A549 (cell line): ENCODE measurements around the gene FOXR1. TPM values are rescaled to one million over a fixed set of nuclear protein-coding genes. Genes with fewer than 3 reads are reported as not detected.

Source experiments
- ATAC-seq, 2 experiments: fragments of 200-7000 bp in 1 of 2; fragments of >200 bp in 1 of 2; cut with Nextera tagmentation in 1 of 2; cut with Tn5 transposase in 1 of 2; 3 replicates each; pipeline versions ENCODE4 v1.8.0 to v1.9.1; 2018 to 2020; ENCODE audit warnings: mild to moderate bottlenecking in 1 of 2, moderate library complexity in 1 of 2
- CTCF ChIA-PET: fragments of 300-600 bp; sonication (Branson Sonifier 250); formaldehyde crosslinking; extraction: SDS; loops from one replicate; lab custom pipeline; 2021; ENCODE audit warnings: antibody characterized with exemption, inconsistent platforms; lab: Yijun Ruan, JAX
- POLR2A ChIA-PET: fragments of 350-600 bp; formaldehyde crosslinking; extraction: SDS; loops from one replicate; lab custom pipeline; 2021; ENCODE audit warnings: antibody characterized with exemption, inconsistent platforms; lab: Yijun Ruan, JAX
- DNase-seq, 2 experiments: peaks; one replicate each; pipeline versions ENCODE4 v3.0.0 to v3.0.0-alpha.2; 2011 to 2016; ENCODE audit warnings: low read depth in 1 of 2, low spot score in 1 of 2
- FAIRE-seq: peaks from 2 replicates; lab custom pipeline; 2011; peaks lifted over from hg19 to GRCh38; lab: Jason Lieb, UNC
- H3K27ac ChIP-seq, 2 experiments: fragments of >200 bp; sonication (Bioruptor Twin); formaldehyde crosslinking; 3 replicates each; pipeline ENCODE4 v1.5.1; 2016 to 2017
- H3K4me1 ChIP-seq: fragments of >200 bp; sonication (Bioruptor Twin); formaldehyde crosslinking; 3 replicates; pipeline ENCODE4 v1.6.1; 2016
- H3K4me2 ChIP-seq: fragments of >200 bp; sonication (Bioruptor Twin); formaldehyde crosslinking; 3 replicates; pipeline ENCODE4 v1.6.1; 2016
- H3K4me3 ChIP-seq: fragments of >200 bp; sonication (Bioruptor Twin); formaldehyde crosslinking; 3 replicates; pipeline ENCODE4 v1.5.1; 2016
- H3K9me3 ChIP-seq: fragments of >200 bp; sonication (Bioruptor Twin); formaldehyde crosslinking; 3 replicates; pipeline ENCODE4 v1.6.1; 2016
- EP300 ChIP-seq, 2 experiments: fragments of >200 bp; sonication (Bioruptor Twin); formaldehyde crosslinking; IDR thresholded peaks; 2 replicates in 1 of 2; 3 replicates in 1 of 2; pipeline ENCODE4 v1.6.1; 2016 to 2017
- FOSB ChIP-seq: fragments of 250-450 bp; sonication (Bioruptor Pico); IDR thresholded peaks from 2 replicates; pipeline ENCODE4 v1.5.0; 2020; ENCODE audit warnings: mild to moderate bottlenecking, moderate library complexity
- FOXS1 ChIP-seq: fragments of 250-450 bp; sonication (Bioruptor Pico); IDR thresholded peaks from 2 replicates; pipeline ENCODE4 v1.5.0; 2020; ENCODE audit warnings: mild to moderate bottlenecking, moderate library complexity
- HDAC2 ChIP-seq: fragments of 200-600 bp; sonication (generic); IDR thresholded peaks from 2 replicates; pipeline ENCODE4 v1.6.1; 2016
- KDM5A ChIP-seq: fragments of 200-600 bp; sonication (generic); IDR thresholded peaks from 2 replicates; pipeline ENCODE4 v1.6.1; 2016; ENCODE audit warnings: antibody characterized with exemption, mild to moderate bottlenecking
- RAD21 ChIP-seq, 2 experiments: fragments of >200 bp in 1 of 2; sonication (Bioruptor Twin) in 1 of 2; formaldehyde crosslinking in 1 of 2; IDR thresholded peaks in 1 of 2; conservative IDR thresholded peaks in 1 of 2; 2 replicates in 1 of 2; 3 replicates in 1 of 2; pipeline ENCODE4 v1.6.1; 2012 to 2018; ENCODE audit warnings: inconsistent platforms in 1 of 2
- SMC3 ChIP-seq: fragments of >200 bp; sonication (Bioruptor Twin); formaldehyde crosslinking; IDR thresholded peaks from 3 replicates; pipeline ENCODE4 v1.6.1; 2018; ENCODE audit warnings: inconsistent platforms
- ZC3H11A ChIP-seq: fragments of 450-650 bp; IDR thresholded peaks from 2 replicates; pipeline ENCODE4 v1.6.1; 2014; ENCODE audit warnings: antibody characterized with exemption, mild to moderate bottlenecking
- ZNF302 ChIP-seq: fragments of 250-450 bp; sonication (Bioruptor Pico); IDR thresholded peaks from 2 replicates; pipeline ENCODE4 v1.9.0; 2021; ENCODE audit warnings: inconsistent platforms, mild to moderate bottlenecking, moderate library complexity
- WGBS: methylation state at CpG from one replicate; pipeline ENCODE4 v1.1.6; 2017; ENCODE audit errors: missing lambda C conversion rate; 5-methylcytosine and 5-hydroxymethylcytosine counted together
- polyA plus RNA-seq, 4 experiments: library from polyadenylated mRNA; depleted of rRNA in 3 of 4; stranded (reverse); fragments of >200 nt; fragmentation: RNase III in 1 of 4; extraction: RNeasy Plus Mini Kit Qiagen cat#74134 plus additional on column Dnase treatment in 1 of 4; gene quantifications; 2 replicates in 3 of 4; 3 replicates in 1 of 4; pipeline ENCODE4 v1.2.3, GENCODE V29; 2011 to 2017
- TF ChIP-seq, protein P1 (sequence below): fragments of 150-350 bp; IDR thresholded peaks from 2 replicates; pipeline ENCODE4 v1.6.1; 2014; ENCODE audit warnings: low read depth, mild to moderate bottlenecking, low read length
- TF ChIP-seq, protein P2 (sequence below): fragments of 250-450 bp; sonication (Bioruptor Pico); IDR thresholded peaks from 2 replicates; pipeline ENCODE4 v1.5.0; 2020; ENCODE audit warnings: low read depth, mild to moderate bottlenecking, moderate library complexity
- TF ChIP-seq, protein P3 (sequence below): IDR thresholded peaks from 2 replicates; pipeline ENCODE4 v1.6.1; 2012
- TF ChIP-seq, protein P4 (sequence below): fragments of >200 bp; sonication (Bioruptor Twin); formaldehyde crosslinking; IDR thresholded peaks from 3 replicates; pipeline ENCODE4 v1.5.1; 2016
- TF ChIP-seq, protein P5 (sequence below): fragments of 200-600 bp; sonication (generic); IDR thresholded peaks from 2 replicates; pipeline ENCODE4 v1.6.1; 2016; ENCODE audit warnings: antibody characterized with exemption, mild to moderate bottlenecking, moderate library complexity
- TF ChIP-seq, protein P6 (sequence below): fragments of 250-450 bp; sonication (Bioruptor Pico); IDR thresholded peaks from 2 replicates; pipeline ENCODE4 v1.5.0; 2021; ENCODE audit warnings: mild to moderate bottlenecking, moderate library complexity, borderline replicate concordance

Gene FOXR1
- polyA plus RNA-seq, 2 of the 4 experiments (the other 2 are of a cell fraction) = not detected

DNA sequence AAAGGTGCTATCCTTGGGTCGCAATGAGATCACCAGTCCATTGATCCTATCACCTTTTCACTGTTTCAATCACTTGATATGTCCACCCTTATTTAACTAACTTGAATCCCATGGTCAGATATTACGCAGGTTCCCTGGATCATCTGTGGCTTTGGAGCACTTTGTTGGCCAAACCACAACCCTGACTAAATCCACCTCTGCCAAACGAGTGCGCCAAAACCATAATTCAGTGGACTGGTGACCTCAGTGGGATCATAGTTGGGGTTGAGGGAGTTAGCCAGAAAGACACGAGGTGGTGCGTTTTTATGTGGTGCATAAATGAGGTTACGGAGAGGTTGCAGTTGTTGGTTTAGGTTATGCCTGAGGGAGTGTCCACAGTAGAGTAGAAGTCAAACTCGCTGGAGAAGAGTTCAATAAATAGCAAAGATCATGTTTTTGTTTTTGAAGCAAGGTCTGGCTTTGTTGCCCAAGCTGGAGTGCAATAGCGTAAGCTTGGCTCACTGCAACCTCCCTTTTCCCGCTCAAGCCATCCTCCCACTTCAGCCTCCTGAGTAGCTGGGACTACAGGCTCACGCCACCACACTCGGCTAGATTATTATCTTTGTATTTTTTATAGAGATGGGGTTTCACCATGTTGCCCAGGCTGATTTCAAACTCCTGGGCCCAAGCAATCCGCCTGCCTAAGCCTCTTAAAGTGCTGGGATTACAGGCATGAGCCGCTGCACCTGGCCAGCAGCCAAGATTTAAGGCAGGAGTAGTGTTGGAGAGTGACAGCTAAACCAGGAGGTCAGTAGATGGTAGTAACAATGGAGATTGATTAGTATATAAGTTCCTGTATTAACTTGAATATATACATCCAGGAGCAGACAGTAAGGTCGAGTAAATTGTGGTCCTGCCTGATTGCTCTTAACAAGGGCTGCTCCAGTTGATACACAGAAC, 4.5 kb downstream of the FOXR1 start:
- Histone ChIP-seq H3K27ac (no peak overlapping the region), H3K4me2 (no peak overlapping the region), H3K4me1 (no peaks in the 10 kb centered on the region), H3K9me3 (no peaks in the 10 kb centered on the region), H3K4me3 (no peak overlapping the region)
- ATAC-seq (no peak), DNase-seq (no peak), FAIRE-seq (no peak)
- 64% methylated on average over 15 of the region's 15 CpGs for WGBS
- TF ChIP-seq, protein P1, sequence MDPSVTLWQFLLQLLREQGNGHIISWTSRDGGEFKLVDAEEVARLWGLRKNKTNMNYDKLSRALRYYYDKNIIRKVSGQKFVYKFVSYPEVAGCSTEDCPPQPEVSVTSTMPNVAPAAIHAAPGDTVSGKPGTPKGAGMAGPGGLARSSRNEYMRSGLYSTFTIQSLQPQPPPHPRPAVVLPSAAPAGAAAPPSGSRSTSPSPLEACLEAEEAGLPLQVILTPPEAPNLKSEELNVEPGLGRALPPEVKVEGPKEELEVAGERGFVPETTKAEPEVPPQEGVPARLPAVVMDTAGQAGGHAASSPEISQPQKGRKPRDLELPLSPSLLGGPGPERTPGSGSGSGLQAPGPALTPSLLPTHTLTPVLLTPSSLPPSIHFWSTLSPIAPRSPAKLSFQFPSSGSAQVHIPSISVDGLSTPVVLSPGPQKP = no peak
- TF ChIP-seq, protein P2, sequence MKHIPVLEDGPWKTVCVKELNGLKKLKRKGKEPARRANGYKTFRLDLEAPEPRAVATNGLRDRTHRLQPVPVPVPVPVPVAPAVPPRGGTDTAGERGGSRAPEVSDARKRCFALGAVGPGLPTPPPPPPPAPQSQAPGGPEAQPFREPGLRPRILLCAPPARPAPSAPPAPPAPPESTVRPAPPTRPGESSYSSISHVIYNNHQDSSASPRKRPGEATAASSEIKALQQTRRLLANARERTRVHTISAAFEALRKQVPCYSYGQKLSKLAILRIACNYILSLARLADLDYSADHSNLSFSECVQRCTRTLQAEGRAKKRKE = no peak
- TF ChIP-seq RAD21 (conservative IDR thresholded peaks at IDR 0.05 in 1 of 2, IDR thresholded peaks at IDR 0.05 in 1 of 2) (no peak), HDAC2 (no peak), KDM5A (no peak), EP300 (IDR thresholded peaks at IDR 0.05) (no peak), ZC3H11A (no peak), FOSB (CRISPR knock-in tag) (no peak), ZNF302 (no peak), SMC3 (no peak), FOXS1 (CRISPR knock-in tag) (no peak)
- TF ChIP-seq, protein P3, sequence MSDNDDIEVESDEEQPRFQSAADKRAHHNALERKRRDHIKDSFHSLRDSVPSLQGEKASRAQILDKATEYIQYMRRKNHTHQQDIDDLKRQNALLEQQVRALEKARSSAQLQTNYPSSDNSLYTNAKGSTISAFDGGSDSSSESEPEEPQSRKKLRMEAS = no peak
- TF ChIP-seq, protein P4, sequence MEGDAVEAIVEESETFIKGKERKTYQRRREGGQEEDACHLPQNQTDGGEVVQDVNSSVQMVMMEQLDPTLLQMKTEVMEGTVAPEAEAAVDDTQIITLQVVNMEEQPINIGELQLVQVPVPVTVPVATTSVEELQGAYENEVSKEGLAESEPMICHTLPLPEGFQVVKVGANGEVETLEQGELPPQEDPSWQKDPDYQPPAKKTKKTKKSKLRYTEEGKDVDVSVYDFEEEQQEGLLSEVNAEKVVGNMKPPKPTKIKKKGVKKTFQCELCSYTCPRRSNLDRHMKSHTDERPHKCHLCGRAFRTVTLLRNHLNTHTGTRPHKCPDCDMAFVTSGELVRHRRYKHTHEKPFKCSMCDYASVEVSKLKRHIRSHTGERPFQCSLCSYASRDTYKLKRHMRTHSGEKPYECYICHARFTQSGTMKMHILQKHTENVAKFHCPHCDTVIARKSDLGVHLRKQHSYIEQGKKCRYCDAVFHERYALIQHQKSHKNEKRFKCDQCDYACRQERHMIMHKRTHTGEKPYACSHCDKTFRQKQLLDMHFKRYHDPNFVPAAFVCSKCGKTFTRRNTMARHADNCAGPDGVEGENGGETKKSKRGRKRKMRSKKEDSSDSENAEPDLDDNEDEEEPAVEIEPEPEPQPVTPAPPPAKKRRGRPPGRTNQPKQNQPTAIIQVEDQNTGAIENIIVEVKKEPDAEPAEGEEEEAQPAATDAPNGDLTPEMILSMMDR = no peak
- TF ChIP-seq, protein P5, sequence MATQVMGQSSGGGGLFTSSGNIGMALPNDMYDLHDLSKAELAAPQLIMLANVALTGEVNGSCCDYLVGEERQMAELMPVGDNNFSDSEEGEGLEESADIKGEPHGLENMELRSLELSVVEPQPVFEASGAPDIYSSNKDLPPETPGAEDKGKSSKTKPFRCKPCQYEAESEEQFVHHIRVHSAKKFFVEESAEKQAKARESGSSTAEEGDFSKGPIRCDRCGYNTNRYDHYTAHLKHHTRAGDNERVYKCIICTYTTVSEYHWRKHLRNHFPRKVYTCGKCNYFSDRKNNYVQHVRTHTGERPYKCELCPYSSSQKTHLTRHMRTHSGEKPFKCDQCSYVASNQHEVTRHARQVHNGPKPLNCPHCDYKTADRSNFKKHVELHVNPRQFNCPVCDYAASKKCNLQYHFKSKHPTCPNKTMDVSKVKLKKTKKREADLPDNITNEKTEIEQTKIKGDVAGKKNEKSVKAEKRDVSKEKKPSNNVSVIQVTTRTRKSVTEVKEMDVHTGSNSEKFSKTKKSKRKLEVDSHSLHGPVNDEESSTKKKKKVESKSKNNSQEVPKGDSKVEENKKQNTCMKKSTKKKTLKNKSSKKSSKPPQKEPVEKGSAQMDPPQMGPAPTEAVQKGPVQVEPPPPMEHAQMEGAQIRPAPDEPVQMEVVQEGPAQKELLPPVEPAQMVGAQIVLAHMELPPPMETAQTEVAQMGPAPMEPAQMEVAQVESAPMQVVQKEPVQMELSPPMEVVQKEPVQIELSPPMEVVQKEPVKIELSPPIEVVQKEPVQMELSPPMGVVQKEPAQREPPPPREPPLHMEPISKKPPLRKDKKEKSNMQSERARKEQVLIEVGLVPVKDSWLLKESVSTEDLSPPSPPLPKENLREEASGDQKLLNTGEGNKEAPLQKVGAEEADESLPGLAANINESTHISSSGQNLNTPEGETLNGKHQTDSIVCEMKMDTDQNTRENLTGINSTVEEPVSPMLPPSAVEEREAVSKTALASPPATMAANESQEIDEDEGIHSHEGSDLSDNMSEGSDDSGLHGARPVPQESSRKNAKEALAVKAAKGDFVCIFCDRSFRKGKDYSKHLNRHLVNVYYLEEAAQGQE = no peak
- TF ChIP-seq, protein P6, sequence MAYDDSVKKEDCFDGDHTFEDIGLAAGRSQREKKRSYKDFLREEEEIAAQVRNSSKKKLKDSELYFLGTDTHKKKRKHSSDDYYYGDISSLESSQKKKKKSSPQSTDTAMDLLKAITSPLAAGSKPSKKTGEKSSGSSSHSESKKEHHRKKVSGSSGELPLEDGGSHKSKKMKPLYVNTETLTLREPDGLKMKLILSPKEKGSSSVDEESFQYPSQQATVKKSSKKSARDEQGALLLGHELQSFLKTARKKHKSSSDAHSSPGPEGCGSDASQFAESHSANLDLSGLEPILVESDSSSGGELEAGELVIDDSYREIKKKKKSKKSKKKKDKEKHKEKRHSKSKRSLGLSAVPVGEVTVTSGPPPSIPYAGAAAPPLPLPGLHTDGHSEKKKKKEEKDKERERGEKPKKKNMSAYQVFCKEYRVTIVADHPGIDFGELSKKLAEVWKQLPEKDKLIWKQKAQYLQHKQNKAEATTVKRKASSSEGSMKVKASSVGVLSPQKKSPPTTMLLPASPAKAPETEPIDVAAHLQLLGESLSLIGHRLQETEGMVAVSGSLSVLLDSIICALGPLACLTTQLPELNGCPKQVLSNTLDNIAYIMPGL (CRISPR knock-in tag) = no peak
- ChIA-PET POLR2A (no interaction called here), CTCF (no interaction called here)
